H1 (cell line): ENCODE data around the gene VWA5B2. TPM values are rescaled to one million over a fixed set of nuclear protein-coding genes. Genes with fewer than 3 reads are reported as not detected.
A peak's percentile ranks its signal among the peaks of the same experiment; 100 is the strongest.

Experiments
- CTCF ChIA-PET: fragments of 300-600 bp; sonication (Branson Sonifier 250); formaldehyde crosslinking; loops from one replicate; lab custom pipeline; 2021; ENCODE audit not compliant: partially characterized antibody; lab: Charles Lee
- POLR2A ChIA-PET: fragments of 300-600 bp; sonication (Branson Sonifier 250); formaldehyde crosslinking; loops from one replicate; lab custom pipeline; 2021; ENCODE audit warnings: inconsistent platforms; ENCODE audit not compliant: partially characterized antibody; lab: Charles Lee
- DNase-seq, 2 experiments: peaks; one replicate each; pipeline versions ENCODE4 v3.0.0 to v3.0.0-alpha.2; 2010 to 2022; ENCODE audit warnings: low spot score in 2 of 2, low read depth in 1 of 2, mixed read lengths in 1 of 2
- FAIRE-seq: peaks from 2 replicates; lab custom pipeline; 2011; peaks lifted over from hg19 to GRCh38; lab: Jason Lieb, UNC
- H2AFZ ChIP-seq: 2 replicates; pipeline ENCODE4 v1.8.1; 2012; ENCODE audit warnings: low read length, inconsistent platforms
- H2AK5ac ChIP-seq: 2 replicates; pipeline ENCODE4 v1.6.1; 2013; ENCODE audit warnings: low read depth, low read length
- H2BK120ac ChIP-seq: replicated peaks from 2 replicates; pipeline ENCODE3; 2013; ENCODE audit warnings: low read depth, low read length, inconsistent platforms
- H2BK12ac ChIP-seq: 2 replicates; pipeline ENCODE4 v1.6.1; 2013; ENCODE audit warnings: low read depth, low read length
- H2BK15ac ChIP-seq: 2 replicates; pipeline ENCODE4 v1.6.1; 2013; ENCODE audit warnings: low read length
- H2BK20ac ChIP-seq: 2 replicates; pipeline ENCODE4 v1.6.1; 2013; ENCODE audit warnings: low read length
- H2BK5ac ChIP-seq: 2 replicates; pipeline ENCODE4 v1.6.1; 2013; ENCODE audit warnings: low read depth, low read length
- H3K14ac ChIP-seq: 2 replicates; pipeline ENCODE4 v1.6.1; 2013; ENCODE audit warnings: inconsistent platforms; ENCODE audit not compliant: insufficient read length
- H3K18ac ChIP-seq: 2 replicates; pipeline ENCODE4 v1.6.1; 2013; ENCODE audit warnings: low read length; ENCODE audit errors: extremely low read depth
- H3K23ac ChIP-seq: 2 replicates; pipeline ENCODE4 v1.6.1; 2013; ENCODE audit warnings: inconsistent platforms; ENCODE audit not compliant: insufficient read length
- H3K23me2 ChIP-seq: 2 replicates; pipeline ENCODE4 v1.6.1; 2013; ENCODE audit warnings: low read depth, low read length
- H3K27ac ChIP-seq: 2 replicates; pipeline ENCODE4 v1.6.1; 2011; ENCODE audit warnings: low read depth, low read length, inconsistent platforms
- H3K27me3 ChIP-seq, 4 experiments: replicated peaks in 1 of 4; 1 replicate in 1 of 4; 2 replicates in 3 of 4; pipeline versions ENCODE4 v1.6.1 to v1.8.1; 2011 to 2013; ENCODE audit warnings: low read length in 3 of 4, mild to moderate bottlenecking in 3 of 4, inconsistent platforms in 2 of 4, mixed read lengths in 2 of 4, moderate library complexity in 1 of 4; ENCODE audit not compliant: control insufficient read depth in 3 of 4, insufficient read depth in 3 of 4; ENCODE audit errors: extremely low read depth in 1 of 4
- H3K36me3 ChIP-seq, 4 experiments: 2 replicates each; pipeline versions ENCODE4 v1.6.1 to v1.8.1; 2011 to 2013; ENCODE audit warnings: mild to moderate bottlenecking in 4 of 4, low read length in 3 of 4, moderate library complexity in 2 of 4, control low read depth in 1 of 4, inconsistent platforms in 1 of 4; ENCODE audit not compliant: insufficient read depth in 4 of 4, control insufficient read depth in 2 of 4
- H3K4ac ChIP-seq: replicated peaks from 2 replicates; pipeline ENCODE3; 2013; ENCODE audit warnings: low read length, low read depth, mixed read lengths, inconsistent platforms; ENCODE audit not compliant: insufficient read length
- H3K4me1 ChIP-seq, 4 experiments: replicated peaks in 1 of 4; 1 replicate in 1 of 4; 2 replicates in 3 of 4; pipeline versions ENCODE4 v1.6.1 to v1.8.1; 2011 to 2013; ENCODE audit warnings: low read length in 3 of 4, inconsistent platforms in 2 of 4, mixed read lengths in 1 of 4; ENCODE audit not compliant: insufficient read depth in 4 of 4, control insufficient read depth in 3 of 4
- H3K4me2 ChIP-seq, 2 experiments: 2 replicates each; pipeline versions ENCODE4 v1.6.1 to v1.8.1; 2011 to 2013; ENCODE audit warnings: low read depth in 2 of 2, low read length in 2 of 2, control low read depth in 1 of 2, inconsistent platforms in 1 of 2, mild to moderate bottlenecking in 1 of 2; ENCODE audit not compliant: insufficient read depth in 1 of 2
- H3K4me3 ChIP-seq, 4 experiments: fragments of 200-600, 300-600 bp in 1 of 4; sonication (generic), shearing (Covaris generic), sonication (Bioruptor Twin) in 1 of 4; 2 replicates each; pipeline versions ENCODE4 v1.5.1 to v1.8.1; 2011 to 2016; ENCODE audit warnings: low read length in 4 of 4, low read depth in 3 of 4, control low read depth in 2 of 4, inconsistent platforms in 2 of 4, mild to moderate bottlenecking in 2 of 4, mixed read lengths in 1 of 4, moderate library complexity in 1 of 4; ENCODE audit not compliant: insufficient read depth in 2 of 4; ENCODE audit errors: extremely low read depth in 1 of 4
- H3K56ac ChIP-seq: replicated peaks from 2 replicates; pipeline ENCODE3; 2013; ENCODE audit warnings: low read depth, mild to moderate bottlenecking, mixed read lengths, low read length, inconsistent platforms; ENCODE audit not compliant: insufficient read length
- H3K79me1 ChIP-seq: 2 replicates; pipeline ENCODE4 v1.6.1; 2013; ENCODE audit warnings: low read depth, low read length, control low read depth
- H3K79me2 ChIP-seq, 2 experiments: 2 replicates each; pipeline versions ENCODE4 v1.6.1 to v1.8.1; 2012 to 2013; ENCODE audit warnings: low read length in 2 of 2, mild to moderate bottlenecking in 2 of 2, inconsistent platforms in 1 of 2; ENCODE audit not compliant: insufficient read depth in 2 of 2, control insufficient read depth in 1 of 2
- H3K9ac ChIP-seq, 4 experiments: replicated peaks in 1 of 4; 1 replicate in 1 of 4; 2 replicates in 3 of 4; pipeline versions ENCODE4 v1.6.1 to v1.8.1; 2011 to 2013; ENCODE audit warnings: low read depth in 3 of 4, low read length in 3 of 4, control low read depth in 2 of 4, mild to moderate bottlenecking in 2 of 4, moderate library complexity in 2 of 4, inconsistent platforms in 1 of 4; ENCODE audit errors: extremely low read depth in 1 of 4
- H3K9me3 ChIP-seq, 2 experiments: 2 replicates each; pipeline versions ENCODE4 v1.6.1 to v1.8.1; 2012 to 2013; ENCODE audit warnings: mild to moderate bottlenecking in 2 of 2, moderate library complexity in 2 of 2, control low read depth in 1 of 2, inconsistent platforms in 1 of 2, low read depth in 1 of 2, low read length in 1 of 2, mixed read lengths in 1 of 2; ENCODE audit not compliant: insufficient read depth in 2 of 2
- H4K20me1 ChIP-seq, 2 experiments: replicated peaks in 1 of 2; 2 replicates each; pipeline versions ENCODE3 to v1.8.1; 2011 to 2013; ENCODE audit warnings: inconsistent platforms in 2 of 2, low read length in 2 of 2, mild to moderate bottlenecking in 1 of 2; ENCODE audit not compliant: insufficient read depth in 2 of 2, control insufficient read depth in 1 of 2
- H4K5ac ChIP-seq: 2 replicates; pipeline ENCODE4 v1.6.1; 2013; ENCODE audit warnings: low read length, low read depth, mixed read lengths, inconsistent platforms; ENCODE audit not compliant: insufficient read length
- H4K8ac ChIP-seq: 2 replicates; pipeline ENCODE4 v1.8.0; 2013; ENCODE audit warnings: mild to moderate bottlenecking, moderate library complexity, low read length, inconsistent platforms; ENCODE audit not compliant: insufficient read depth; ENCODE audit errors: extremely low read depth
- H4K91ac ChIP-seq: replicated peaks from 2 replicates; pipeline ENCODE3; 2013; ENCODE audit warnings: low read length, mixed read lengths, inconsistent platforms; ENCODE audit not compliant: insufficient read length
- CEBPB ChIP-seq: IDR thresholded peaks from 2 replicates; pipeline ENCODE4 v1.6.1; 2012; ENCODE audit warnings: low read depth, low read length
- MAFK ChIP-seq: IDR thresholded peaks from 2 replicates; pipeline ENCODE4 v1.6.1; 2012; ENCODE audit warnings: low read depth, mild to moderate bottlenecking, improper control_type of control experiment, low read length
- NANOG ChIP-seq: IDR thresholded peaks from 2 replicates; pipeline ENCODE4 v1.6.1; 2011; ENCODE audit warnings: low read length, low read depth, mild to moderate bottlenecking, inconsistent platforms; ENCODE audit not compliant: insufficient read depth, poor library complexity, severe bottlenecking
- POLR2A ChIP-seq, 2 experiments: IDR thresholded peaks; 1 replicate in 1 of 2; 2 replicates in 1 of 2; pipeline ENCODE4 v1.6.1; 2011; ENCODE audit warnings: low read depth in 2 of 2, low read length in 2 of 2, mild to moderate bottlenecking in 2 of 2; ENCODE audit errors: control extremely low read depth in 1 of 2
- POU5F1 ChIP-seq: IDR thresholded peaks from 2 replicates; pipeline ENCODE4 v1.6.1; 2011; ENCODE audit warnings: low read depth, mild to moderate bottlenecking, low read length, moderate library complexity
- RAD21 ChIP-seq, 2 experiments: IDR thresholded peaks in 1 of 2; conservative IDR thresholded peaks in 1 of 2; 2 replicates each; pipeline ENCODE4 v1.6.1; 2011; ENCODE audit warnings: low read depth in 2 of 2, low read length in 2 of 2, improper control_type of control experiment in 1 of 2, inconsistent platforms in 1 of 2, mild to moderate bottlenecking in 1 of 2, moderate library complexity in 1 of 2
- WGBS, 2 experiments: shearing (Covaris generic) in 1 of 2; methylation state at CpG; one replicate each; pipeline versions ENCODE4 v1.1.6 to v1.1.7; 2013 to 2015; ENCODE audit warnings: low lambda C conversion rate in 2 of 2, mixed read lengths in 2 of 2, inconsistent platforms in 1 of 2, low coverage in 1 of 2, missing lambda C conversion rate in 1 of 2; ENCODE audit not compliant: insufficient replicate concordance in 2 of 2, insufficient coverage in 1 of 2, insufficient read length in 1 of 2; ENCODE audit errors: extremely low coverage in 1 of 2, missing lambda C conversion rate in 1 of 2; 5-methylcytosine and 5-hydroxymethylcytosine counted together
- polyA plus RNA-seq, 7 experiments: library from polyadenylated mRNA; depleted of rRNA in 3 of 7; stranded (reverse) in 5 of 7; unstranded in 2 of 7; fragments of >200 nt in 5 of 7; fragments of 200-250 nt in 2 of 7; gene quantifications; 1 replicate in 5 of 7; 2 replicates in 1 of 7; 4 replicates in 1 of 7; pipeline versions ENCODE4 v1.2.1 to v1.2.3, GENCODE V29; 2011 to 2013; ENCODE audit warnings: missing spikeins in 2 of 7, mixed read lengths in 2 of 7
- total RNA-seq: library from RNA; stranded (reverse); fragmentation: NEBNext Ultra II Directional; extraction: Animal tissue kit (Norgen Biotek cat#: 25700); gene quantifications from 2 replicates; pipeline ENCODE4 v1.2.1, GENCODE V29; 2021
- TF ChIP-seq, protein P1 (sequence below): IDR thresholded peaks from 2 replicates; pipeline ENCODE4 v1.6.1; 2012; ENCODE audit warnings: inconsistent platforms
- TF ChIP-seq, protein P2 (sequence below): IDR thresholded peaks from 2 replicates; pipeline ENCODE4 v1.6.1; 2011; ENCODE audit warnings: low read length, improper control_type of control experiment

VWA5B2 gene
- total and polyA plus RNA-seq, 2 of the 8 experiments (the other 6 are each of a cell fraction or from before 2014, with no cell fraction given) = 0.53 to 0.56 TPM

DNA sequence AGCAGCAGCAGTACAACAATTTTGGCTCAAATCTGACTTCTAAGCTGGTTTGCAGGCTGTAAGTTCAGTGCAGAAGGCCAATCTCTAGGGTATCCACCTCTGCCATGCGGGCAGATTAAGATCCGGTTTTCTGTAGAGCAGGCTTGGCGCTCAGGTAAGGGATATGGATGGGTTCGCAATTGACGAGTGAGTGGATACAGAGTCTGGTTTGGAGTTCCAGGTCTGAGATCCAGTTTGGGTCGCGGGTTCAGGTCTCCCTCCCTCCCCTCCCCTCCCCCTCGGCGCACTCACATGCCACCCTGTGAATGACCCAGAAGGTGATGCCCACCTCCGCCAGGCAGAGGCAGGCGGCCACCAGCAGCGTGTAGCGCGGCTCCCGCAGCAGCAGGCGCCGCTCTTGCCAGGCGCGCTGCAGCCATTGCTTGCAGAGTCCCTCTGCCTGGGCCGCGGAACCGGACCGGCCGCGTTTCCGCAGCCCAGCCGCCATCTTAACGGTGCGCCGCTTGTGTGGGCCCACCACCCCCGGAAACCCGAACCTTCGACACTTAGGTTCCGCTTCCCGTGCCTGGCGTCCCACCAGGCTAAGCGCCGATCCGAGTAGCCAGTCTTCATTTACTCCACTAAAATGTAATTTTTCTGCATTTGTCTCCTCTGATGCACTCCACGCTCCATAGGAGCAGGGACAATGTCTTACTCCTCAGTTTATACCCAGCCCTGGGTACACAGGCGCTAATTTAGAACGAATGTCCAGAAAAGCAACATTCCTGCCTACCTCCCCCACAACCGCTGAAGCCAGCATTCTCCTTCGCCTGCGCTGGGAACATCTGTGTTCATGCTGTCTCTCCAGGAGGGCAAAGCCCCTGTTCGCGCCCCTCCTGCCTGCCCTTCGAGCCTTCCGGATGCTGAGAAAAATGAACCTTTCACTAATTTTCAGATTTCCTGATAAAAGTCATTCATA is 19.3 kb downstream of the VWA5B2 start, which contains the start of gene ALG3:
ALG3 (minus strand) TSS at position 509 of the 958 bp plus-strand sequence; CDS start at position 487, 22 bp downstream.
- Histone ChIP-seq H4K20me1 (no peaks in the 10 kb centered on the region), H3K79me1 (peaks cover 2% of the 10 kb centered on the region), H4K5ac (peak within 1 kb of the TSS; percentile 69), H2BK5ac (peak within 1 kb of the TSS; percentile 96), H4K8ac (peak within 1 kb of the TSS; percentile 98), H2AK5ac (no peak within 1 kb of the TSS), H2BK120ac (peak within 1 kb of the TSS; percentile 40), H3K18ac (peak within 1 kb of the TSS; percentile 83), H3K14ac (no peak within 1 kb of the TSS), H3K4me3 (peak within 1 kb of the TSS; percentile 71 to 98 (median 85)), H3K56ac (peak within 1 kb of the TSS; percentile 60), H2BK15ac (peak within 1 kb of the TSS; percentile 83), H3K36me3 (peaks cover 10 to 18% (median 14%) of the 10 kb centered on the region in 4 experiments; a peak in 7 of 8 replicates), H3K23ac (no peak within 1 kb of the TSS), H2BK12ac (peak within 1 kb of the TSS; percentile 94; the same call in 1 of the 2 replicates), H3K27ac (peak within 1 kb of the TSS; percentile 89), H2AFZ (peak within 1 kb of the TSS; percentile 98), H3K4me2 (peak within 1 kb of the TSS; percentile 75 to 94), H3K23me2 (peaks cover 13% of the 10 kb centered on the region), H4K91ac (peak within 1 kb of the TSS; percentile 75), H3K9me3 (no peaks in the 10 kb centered on the region), H3K4me1 (no peaks in the 10 kb centered on the region), H3K27me3 (no peaks in the 10 kb centered on the region), H3K9ac (peak within 1 kb of the TSS; percentile 77 to 94 (median 87)), H2BK20ac (peak within 1 kb of the TSS; percentile 82; the same call in 1 of the 2 replicates), H3K4ac (no peak within 1 kb of the TSS), H3K79me2 (peaks cover 0 to 11% of the 10 kb centered on the region in 2 experiments; a peak in 3 of 4 replicates)
- FAIRE-seq = no peak
- DNase-seq = peak in 1 of 2 experiments; percentile 94
- 1% methylated on average over 45 of the region's 49 CpGs; no CpG with 5 or more reads in 1 of the 2 experiments for WGBS, 2 experiments
- CTCF ChIA-PET = interaction anchor here (0.6 to 14.0 kb wide), 13 partner anchors 8 to 212 kb away, joined by 3 to 136 read pairs (median 10); partner anchors contain the start of genes CAMK2N2 and VWA5B2
- POLR2A ChIA-PET = interaction anchor here (0.5 to 3.8 kb wide), 5 partner anchors 8 to 104 kb away, joined by 3 to 13 read pairs (median 6); partner anchors contain the start of gene CAMK2N2
- TF ChIP-seq POLR2A (IDR thresholded peaks at IDR 0.05; ENCODE audit: control extremely low read depth in 1 of 2, low read depth in 2 of 2, low read length in 2 of 2) (peak; percentile 80 to 92), NANOG (no peak), MAFK (peak; percentile 50; the same call in 1 of the 2 replicates), RAD21 (IDR thresholded peaks at IDR 0.05 in 1 of 2, conservative IDR thresholded peaks at IDR 0.05 in 1 of 2; ENCODE audit: low read depth in 2 of 2, low read length in 2 of 2) (no peak; a peak in 1 of 4 replicates), CEBPB (peak; percentile 47; the same call in 1 of the 2 replicates), POU5F1 (no peak)
- TF ChIP-seq, protein P1, sequence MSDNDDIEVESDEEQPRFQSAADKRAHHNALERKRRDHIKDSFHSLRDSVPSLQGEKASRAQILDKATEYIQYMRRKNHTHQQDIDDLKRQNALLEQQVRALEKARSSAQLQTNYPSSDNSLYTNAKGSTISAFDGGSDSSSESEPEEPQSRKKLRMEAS = peak; percentile 94
- TF ChIP-seq, protein P2, sequence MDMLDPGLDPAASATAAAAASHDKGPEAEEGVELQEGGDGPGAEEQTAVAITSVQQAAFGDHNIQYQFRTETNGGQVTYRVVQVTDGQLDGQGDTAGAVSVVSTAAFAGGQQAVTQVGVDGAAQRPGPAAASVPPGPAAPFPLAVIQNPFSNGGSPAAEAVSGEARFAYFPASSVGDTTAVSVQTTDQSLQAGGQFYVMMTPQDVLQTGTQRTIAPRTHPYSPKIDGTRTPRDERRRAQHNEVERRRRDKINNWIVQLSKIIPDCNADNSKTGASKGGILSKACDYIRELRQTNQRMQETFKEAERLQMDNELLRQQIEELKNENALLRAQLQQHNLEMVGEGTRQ = no peak
